ENCODE data around the gene FRMD1.
A peak's percentile ranks its signal among the peaks of the same experiment; 100 is the strongest.
"Not testable (repeated sequence)": the region's sequence is repeated elsewhere in the genome, so short reads cannot be mapped to it uniquely, and the experiment has no call there.

Gene FRMD1

GRCh38 chr6:168093634-168094033, 14.6 kb upstream of the FRMD1 start:
- DNase-seq: no peak

DNA sequence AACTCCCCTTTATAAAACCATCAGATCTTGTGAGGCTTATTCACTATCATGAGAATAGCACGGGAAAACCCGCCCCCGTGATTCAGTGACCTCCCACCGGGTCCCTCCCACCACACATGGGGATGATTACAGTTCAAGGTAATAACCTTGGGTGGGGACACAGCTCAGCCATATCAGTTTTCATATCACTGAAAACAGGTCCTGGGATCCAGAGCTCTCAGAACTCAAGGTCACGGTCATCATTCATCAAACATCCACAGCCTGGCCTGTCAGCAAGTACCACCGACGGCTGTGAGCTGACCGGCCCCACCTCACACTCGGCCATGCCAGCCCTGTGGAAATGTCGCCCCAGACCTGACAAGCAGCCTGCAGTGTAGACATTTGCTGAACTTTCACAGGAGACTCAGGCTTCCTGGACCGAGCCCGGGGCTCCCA, 14.1 kb upstream of the FRMD1 start:
- DNase-seq: no peak

- DNase-seq: no peak
These were observed 13.5 kb upstream of the FRMD1 start for GRCh38 chr6:168092541-168092940.

- no peak for DNase-seq
These were observed 12.6 kb upstream of the FRMD1 start for GRCh38 chr6:168091381-168092264.

GRCh38 chr6:168090706-168091105, 11.7 kb upstream of the FRMD1 start:
- DNase-seq: no peak

- DNase-seq: no peak
These were observed 11.2 kb upstream of the FRMD1 start for GRCh38 chr6:168090064-168090690.

DNA sequence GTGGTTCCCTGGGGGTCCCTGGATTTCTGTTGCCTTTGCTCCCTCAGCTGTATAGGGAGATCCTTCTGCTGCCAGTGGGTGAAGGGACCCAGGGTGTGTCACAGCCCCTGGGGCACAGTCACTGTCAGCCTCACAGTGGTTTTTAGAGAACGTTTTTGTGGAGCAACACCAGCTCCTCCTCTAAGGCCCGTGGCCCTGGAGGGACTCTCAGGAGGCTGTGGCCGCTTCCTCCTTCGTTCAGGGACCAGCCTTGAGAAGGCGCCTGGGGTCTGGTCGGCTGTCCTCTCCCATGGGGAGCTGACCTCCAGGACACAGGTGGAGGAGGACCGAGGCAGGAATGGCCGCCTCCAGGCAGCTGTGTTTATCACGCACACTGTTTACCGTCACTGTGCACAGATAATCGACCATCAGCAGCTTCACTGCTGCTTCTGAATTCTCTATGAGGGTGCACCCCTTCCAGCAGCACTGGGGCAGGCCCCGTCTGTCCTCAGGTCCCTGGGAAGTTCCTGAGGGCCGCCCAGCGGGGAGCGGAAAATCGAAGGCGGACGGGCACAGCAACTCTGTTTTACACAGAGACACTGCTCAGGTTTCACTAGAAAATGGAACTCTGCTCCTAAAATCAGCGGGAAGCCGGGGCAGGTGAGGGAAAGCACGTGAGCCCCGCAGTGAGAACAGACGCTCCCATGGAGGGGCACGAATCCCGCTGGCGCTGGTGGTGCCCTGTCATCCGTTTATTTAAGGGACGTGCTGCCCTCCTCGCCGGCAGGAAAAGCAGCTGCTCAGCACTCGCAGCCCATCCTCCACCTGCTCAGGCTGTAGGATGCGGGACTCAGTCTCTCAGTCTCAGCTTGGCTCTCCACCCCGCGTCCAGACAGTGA, 10.4 kb upstream of the FRMD1 start:
- no peak for DNase-seq

- DNase-seq: peak in 1 of 2 experiments; percentile 42
These were observed 9.4 kb upstream of the FRMD1 start for GRCh38 chr6:168088161-168089053.

DNA sequence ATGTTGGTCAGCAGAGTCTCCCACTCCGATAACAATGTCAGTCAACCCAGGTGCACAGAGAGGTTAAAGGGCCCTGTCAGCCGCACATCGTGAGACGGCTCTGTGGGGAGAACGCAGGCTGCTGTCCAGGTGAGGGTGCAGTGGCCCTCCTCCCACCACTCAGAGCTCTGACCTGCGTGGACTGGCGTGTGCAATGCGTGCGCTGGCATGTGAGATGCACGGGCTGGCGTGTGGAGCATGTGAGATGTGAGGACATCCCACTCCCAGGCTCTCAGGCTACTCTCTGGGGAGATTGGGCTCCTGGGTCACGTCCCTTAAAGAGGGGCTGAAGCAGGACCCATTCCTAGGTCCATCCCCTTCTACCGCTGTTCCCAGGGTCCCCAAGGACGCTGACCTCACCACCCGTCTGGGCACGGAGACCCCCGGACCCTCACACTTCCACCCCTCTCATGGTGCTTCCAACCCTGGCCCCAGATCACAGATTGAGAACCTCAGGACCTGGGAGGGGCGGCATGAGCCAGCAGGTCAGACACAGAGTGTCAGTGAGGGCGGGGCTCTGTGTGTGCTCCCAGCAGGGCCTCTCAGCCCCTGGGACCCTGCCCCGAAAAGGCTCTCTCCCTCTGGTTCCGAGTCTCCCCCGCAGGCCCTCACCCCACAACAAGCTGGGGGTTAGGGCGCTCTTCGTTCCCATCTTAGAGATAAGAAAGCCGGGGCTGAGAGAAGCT, 8.6 kb upstream of the FRMD1 start:
- no peak for DNase-seq

DNA sequence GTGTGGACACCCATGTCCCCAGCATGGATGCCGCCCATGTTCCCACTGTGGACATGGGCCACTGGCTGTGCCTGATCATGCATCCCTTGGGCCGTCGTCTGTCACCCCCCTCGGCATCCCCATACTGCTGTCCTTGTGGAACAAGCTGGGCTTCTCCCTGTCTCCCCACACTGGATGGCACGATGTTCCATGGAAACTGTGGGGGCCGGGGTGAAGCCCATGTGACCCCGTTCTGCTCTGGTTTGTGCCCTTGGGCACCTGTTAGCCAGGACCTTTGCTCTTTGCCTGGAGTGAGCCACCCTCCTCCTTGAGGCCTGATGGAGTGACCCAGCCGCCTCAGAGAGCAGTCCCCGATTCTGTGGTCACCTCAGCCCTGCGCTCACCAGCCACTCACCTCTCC, 7.6 kb upstream of the FRMD1 start:
- DNase-seq: no peak

DNA sequence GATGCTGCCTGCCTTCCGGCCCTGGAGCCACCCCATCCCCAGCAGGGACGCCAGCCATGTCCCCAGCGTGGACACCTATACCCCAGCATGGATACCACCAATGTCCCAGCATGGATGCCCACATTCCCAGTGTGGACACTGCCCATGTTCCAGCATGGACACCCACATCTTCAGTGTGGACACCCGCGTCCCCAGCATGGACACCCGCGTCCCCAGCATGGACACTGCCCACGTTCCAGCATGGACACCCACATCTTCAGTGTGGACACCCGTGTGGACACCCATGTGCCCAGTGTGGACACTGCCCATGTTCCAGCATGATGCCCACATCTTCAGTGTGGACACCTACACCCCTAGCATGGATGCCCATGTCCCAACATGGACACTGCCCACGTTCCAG, 7.1 kb upstream of the FRMD1 start:
- DNase-seq: no peak

DNA sequence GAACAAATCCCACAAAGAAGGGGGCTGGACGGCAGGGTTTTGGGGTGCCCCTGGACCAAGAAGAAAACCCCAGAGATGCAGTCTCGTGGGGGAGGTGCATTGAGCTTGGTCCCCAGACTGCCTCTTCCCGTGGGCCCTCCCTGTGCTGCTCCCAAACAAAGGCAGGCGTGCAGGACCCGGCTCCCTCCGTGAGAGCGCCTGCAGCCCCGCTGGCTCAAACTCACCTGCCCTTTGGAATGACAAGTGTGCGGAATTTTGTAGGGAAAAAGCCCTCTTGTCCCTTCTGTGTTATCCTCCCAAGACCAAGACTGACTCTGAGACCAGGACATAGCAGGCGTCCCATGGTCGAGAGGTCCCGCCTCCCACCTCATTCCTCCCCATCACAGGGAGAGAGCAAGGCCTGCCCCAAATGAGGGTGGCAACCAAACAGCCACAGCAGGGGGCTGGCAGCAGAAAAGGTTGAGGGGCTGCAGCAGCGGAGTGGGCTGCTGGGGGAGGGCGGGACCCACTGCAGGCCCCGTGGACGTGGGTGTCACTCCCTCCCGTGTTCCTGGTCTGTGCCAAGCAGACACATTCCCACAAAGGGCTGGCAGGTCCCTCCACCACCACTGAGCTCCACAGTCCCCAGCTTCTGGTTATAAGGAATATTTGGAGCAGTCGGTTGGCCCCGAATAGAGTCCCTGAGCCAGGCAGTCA, 5.6 kb upstream of the FRMD1 start:
- no peak for DNase-seq

GRCh38 chr6:168083514-168083885, 4.5 kb upstream of the FRMD1 start:
- DNase-seq: no peak

- no peak for DNase-seq
These were observed 4.0 kb upstream of the FRMD1 start for GRCh38 chr6:168082860-168083513.

GRCh38 chr6:168081858-168082546, 3.0 kb upstream of the FRMD1 start:
- no peak for DNase-seq

DNA sequence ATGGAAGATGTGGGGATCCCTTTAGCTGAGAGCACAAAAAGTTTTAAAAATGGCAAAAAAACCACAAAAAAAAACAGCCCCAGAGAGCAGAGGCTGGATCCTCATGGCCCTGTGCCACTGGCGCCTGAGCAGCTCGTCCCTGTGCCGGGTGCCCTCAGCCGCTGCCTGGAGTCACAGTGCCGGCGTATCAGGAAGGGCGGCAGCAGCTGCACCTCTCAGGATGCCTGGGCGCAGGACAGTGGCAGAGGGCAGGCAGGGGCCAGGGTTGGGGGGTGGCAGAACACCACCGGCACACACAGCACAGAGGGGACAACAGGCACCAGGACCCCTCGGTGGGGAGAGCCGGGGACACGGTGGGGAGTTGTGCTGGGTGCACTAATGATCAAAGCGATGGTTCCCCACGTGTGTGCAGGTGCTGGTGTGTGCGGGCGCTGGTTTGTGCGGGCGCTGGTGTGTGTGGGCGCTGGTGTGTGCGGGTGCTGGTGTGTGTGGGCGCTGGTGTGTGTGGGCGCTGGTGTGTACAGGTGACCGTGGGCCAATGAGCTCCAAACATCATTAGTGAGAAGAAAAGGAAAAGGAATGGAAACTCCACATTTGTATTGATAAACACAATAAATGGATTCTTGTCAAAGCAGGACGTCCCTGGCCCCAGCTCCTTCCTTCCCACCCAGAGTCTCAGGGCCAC, 1.5 kb upstream of the FRMD1 start:
- no peak for DNase-seq

- DNase-seq: no peak
These were observed 653 bp downstream of the FRMD1 start for GRCh38 chr6:168078175-168078942.

- not testable (repeated sequence) for DNase-seq
These were observed 1.6 kb downstream of the FRMD1 start for GRCh38 chr6:168077401-168077800.
